Limb (tissue), 2 donors: ENCODE results near the gene CACNA2D2.
A peak's percentile ranks its signal among the peaks of the same experiment; 100 is the strongest.
"Not testable (repeated sequence)": the region's sequence is repeated elsewhere in the genome, so short reads cannot be mapped to it uniquely, and the experiment has no call there.

Source experiments
- DNase-seq, 2 donors: peaks; one replicate each; pipeline ENCODE4 v3.0.0-alpha.2; 2016; ENCODE audit errors: extremely low spot score in 2 of 2

The CACNA2D2 gene

GRCh38 chr3:50530001-50530970, 26.9 kb upstream of the CACNA2D2 start:
- DNase-seq = no peak

- DNase-seq = peak in 1 of 2 donors; percentile 63
Observed at GRCh38 chr3:50525987-50526386, 22.6 kb upstream of the CACNA2D2 start.

GRCh38 chr3:50525191-50525910, 21.9 kb upstream of the CACNA2D2 start:
- no peak for DNase-seq

GRCh38 chr3:50524746-50525145, 21.3 kb upstream of the CACNA2D2 start:
- no peak for DNase-seq

GRCh38 chr3:50523279-50523811, 19.9 kb upstream of the CACNA2D2 start:
- no peak for DNase-seq

GRCh38 chr3:50521572-50521971, 18.1 kb upstream of the CACNA2D2 start:
- no peak for DNase-seq

GRCh38 chr3:50520849-50521248, 17.4 kb upstream of the CACNA2D2 start:
- DNase-seq = no peak

GRCh38 chr3:50519471-50520089, 16.1 kb upstream of the CACNA2D2 start:
- peak; percentile 39 to 80 for DNase-seq

GRCh38 chr3:50518436-50518835, 15.0 kb upstream of the CACNA2D2 start:
- no peak for DNase-seq

- no peak for DNase-seq
Observed at GRCh38 chr3:50517721-50518206, 14.3 kb upstream of the CACNA2D2 start.

- DNase-seq = no peak
Observed at GRCh38 chr3:50516440-50516871, 13.0 kb upstream of the CACNA2D2 start.

- DNase-seq = peak; percentile 56 to 82
Observed at GRCh38 chr3:50515565-50516439, 12.4 kb upstream of the CACNA2D2 start.

- not testable (repeated sequence) for DNase-seq
Observed at GRCh38 chr3:50512908-50513307, 9.5 kb upstream of the CACNA2D2 start.

- no peak for DNase-seq
Observed at GRCh38 chr3:50512131-50512530, 8.7 kb upstream of the CACNA2D2 start.

- no peak for DNase-seq
Observed at GRCh38 chr3:50510325-50510724, 6.9 kb upstream of the CACNA2D2 start.

- no peak for DNase-seq
Observed at GRCh38 chr3:50509715-50510114, 6.3 kb upstream of the CACNA2D2 start.

- no peak for DNase-seq
Observed at GRCh38 chr3:50508821-50509220, 5.4 kb upstream of the CACNA2D2 start.

GRCh38 chr3:50506169-50506568, 2.7 kb upstream of the CACNA2D2 start:
- no peak for DNase-seq

GRCh38 chr3:50504681-50505080, 1.2 kb upstream of the CACNA2D2 start:
- no peak for DNase-seq

- peak in 1 of 2 donors; percentile 47 for DNase-seq
Observed at GRCh38 chr3:50502584-50503423, 630 bp downstream of the CACNA2D2 start.
